Measurements from ENCODE around the gene ARHGEF11. TPM values are rescaled to one million over a fixed set of nuclear protein-coding genes. Genes with fewer than 3 reads are reported as not detected.

ARHGEF11 gene
- total and polyA plus RNA-seq, 9 of the 15 experiments (the other 6 are each of a cell fraction or from before 2014, with no cell fraction given): 0.14 to 15.5 (median 9.0) TPM

DNA sequence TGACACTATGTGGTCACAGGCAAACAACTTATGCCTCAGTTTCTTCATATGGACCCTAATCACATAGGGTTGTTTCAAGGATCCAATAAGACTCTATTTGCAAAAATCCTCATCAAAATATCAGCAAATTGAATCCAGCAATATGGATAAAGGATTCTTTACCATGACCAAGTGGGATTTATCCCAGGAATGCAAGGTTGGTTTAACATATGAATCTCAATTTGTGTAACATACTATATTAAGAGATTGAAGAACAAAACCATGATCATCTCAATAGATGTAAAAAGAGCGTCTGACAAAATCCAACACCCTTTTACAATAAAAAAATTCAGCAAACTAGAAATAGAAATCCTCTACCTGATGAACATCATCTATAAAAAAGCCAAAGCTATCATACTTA is 23.9 kb downstream of the ARHGEF11 start:
- Histone ChIP-seq H3K27ac (ENCODE audit: extremely low read depth, low read depth, low read length) (no peak overlapping the region), H3K36me3 (ENCODE audit: control insufficient read depth, insufficient read depth, low read length) (no peaks in the 10 kb centered on the region), H3K4me3 (no peak overlapping the region), H2AFZ (ENCODE audit: low read depth, low read length) (no peak overlapping the region), H3K4me1 (replicated peaks in 1 of 2; ENCODE audit: control insufficient read depth in 2 of 2, insufficient read depth in 2 of 2, low read length in 2 of 2) (no peaks in the 10 kb centered on the region), H3K79me2 (ENCODE audit: control insufficient read depth, insufficient read depth, low read length) (no peaks in the 10 kb centered on the region), H3K9me1 (ENCODE audit: control insufficient read depth, insufficient read depth, low read length) (no peaks in the 10 kb centered on the region), H3K9me3 (replicated peaks; ENCODE audit: control insufficient read depth, insufficient read depth, low read depth, low read length) (peaks cover 12% of the 10 kb centered on the region), H3K4me2 (ENCODE audit: insufficient read depth, low read length) (no peak overlapping the region), H4K20me1 (replicated peaks; ENCODE audit: control insufficient read depth, insufficient read depth, low read length) (no peaks in the 10 kb centered on the region), H3K9ac (ENCODE audit: insufficient read depth in 1 of 2, low read depth in 2 of 2, low read length in 2 of 2) (no peak overlapping the region), H3K27me3 (ENCODE audit: control insufficient read depth in 2 of 2, insufficient read depth in 2 of 2, low read length in 2 of 2) (no peaks in the 10 kb centered on the region)
- 29% methylated on average over 1 of the region's 1 CpG for WGBS (ENCODE audit: insufficient coverage, low coverage, missing lambda C conversion rate)
- DNase-seq (ENCODE audit: extremely low read depth in 1 of 4, low spot score in 3 of 4): no peak
- intact Hi-C loops (cut with micrococcal nuclease): no loop called here
- in situ Hi-C loops (cut with MboI): no loop called here
- BruUV-seq (replicated peaks): no TSS peak
- FAIRE-seq: no peak
- POLR2A ChIA-PET: no interaction called here
- CTCF ChIA-PET (ENCODE audit: low intra/inter-chr PET ratio): no interaction called here
- TF ChIP-seq ZNF324 (CRISPR knock-in tag; IDR thresholded peaks at IDR 0.05) (peak; percentile 98), MCM7 (IDR thresholded peaks at IDR 0.05) (no peak), CBX3 (IDR thresholded peaks at IDR 0.05; ENCODE audit: borderline replicate concordance in 1 of 2, low read length in 2 of 2) (0 out of 3 replicates have a peak, but pooled peaks of 1 of the 2 experiments have one; percentile 46)
- ATAC-seq: no peak

DNA sequence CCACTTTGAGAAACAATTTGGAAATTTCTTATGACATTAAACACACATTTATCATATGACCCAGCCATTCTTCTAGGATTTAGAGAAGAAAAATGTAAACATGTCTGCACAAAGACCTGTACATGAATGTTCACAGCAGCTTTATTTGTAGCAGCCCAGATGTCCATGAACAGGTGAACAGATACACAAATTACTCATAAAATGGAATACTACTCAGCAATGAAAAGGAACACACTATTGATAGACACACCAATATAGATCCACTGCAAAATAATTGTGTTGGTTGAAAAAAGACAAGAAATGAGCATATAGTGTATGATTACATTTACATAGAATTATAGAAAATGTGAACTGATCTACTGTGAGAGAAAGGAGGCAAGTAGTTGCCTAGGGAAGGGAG is 26.1 kb downstream of the ARHGEF11 start:
- Histone ChIP-seq H3K36me3 (ENCODE audit: control insufficient read depth, insufficient read depth, low read length) (no peaks in the 10 kb centered on the region), H3K79me2 (ENCODE audit: control insufficient read depth, insufficient read depth, low read length) (no peaks in the 10 kb centered on the region), H3K27ac (ENCODE audit: extremely low read depth, low read depth, low read length) (no peak overlapping the region), H3K4me2 (ENCODE audit: insufficient read depth, low read length) (no peak overlapping the region), H3K9ac (ENCODE audit: insufficient read depth in 1 of 2, low read depth in 2 of 2, low read length in 2 of 2) (no peak overlapping the region), H3K27me3 (ENCODE audit: control insufficient read depth in 2 of 2, insufficient read depth in 2 of 2, low read length in 2 of 2) (no peaks in the 10 kb centered on the region), H2AFZ (ENCODE audit: low read depth, low read length) (no peak overlapping the region), H3K4me1 (replicated peaks in 1 of 2; ENCODE audit: control insufficient read depth in 2 of 2, insufficient read depth in 2 of 2, low read length in 2 of 2) (no peaks in the 10 kb centered on the region), H3K9me3 (replicated peaks; ENCODE audit: control insufficient read depth, insufficient read depth, low read depth, low read length) (peaks cover 12% of the 10 kb centered on the region), H4K20me1 (replicated peaks; ENCODE audit: control insufficient read depth, insufficient read depth, low read length) (0 out of 2 replicates have a peak, but pooled peaks cover 5% of the 10 kb centered on the region), H3K9me1 (ENCODE audit: control insufficient read depth, insufficient read depth, low read length) (no peaks in the 10 kb centered on the region), H3K4me3 (no peak overlapping the region)
- ATAC-seq: no peak
- FAIRE-seq: no peak
- ChIA-PET CTCF (ENCODE audit: low intra/inter-chr PET ratio) (no interaction called here), POLR2A (interaction anchor here (1.0 kb wide), 1 partner anchor 82 kb away, joined by 3 read pairs; no protein-coding TSS in a partner anchor)
- in situ Hi-C loops (cut with MboI): no loop called here
- DNase-seq (ENCODE audit: extremely low read depth in 1 of 4, low spot score in 3 of 4): no peak
- intact Hi-C loops (cut with micrococcal nuclease): no loop called here
- no peak for TF ChIP-seq ZNF583 (CRISPR knock-in tag; IDR thresholded peaks at IDR 0.05)
- no peak for TF ChIP-seq RFX5 (IDR thresholded peaks at IDR 0.05; ENCODE audit: low read depth, low read length)
- TF ChIP-seq TAF1 (IDR thresholded peaks at IDR 0.05; ENCODE audit: control insufficient read depth, extremely low read depth, insufficient read depth, low read length, severe bottlenecking): no peak
- TF ChIP-seq CC2D1A (IDR thresholded peaks at IDR 0.05): no peak
- TF ChIP-seq SMARCE1 (IDR thresholded peaks at IDR 0.05): no peak
- TF ChIP-seq RBM25 (IDR thresholded peaks at IDR 0.05; ENCODE audit: low read depth, low read length, severe bottlenecking): peak; percentile 55
- TF ChIP-seq ZNF146 (CRISPR knock-in tag; IDR thresholded peaks at IDR 0.05; ENCODE audit: unreplicated experiment): peak; percentile 73
- BruUV-seq (replicated peaks): no TSS peak

All from K562 (cell line).